Stomach (tissue), 4 donors: Measurements from ENCODE around the gene HDHD5.

Experiments used
- CTCF ChIP-seq, 7 experiments: fragments of 450-650 bp in 4 of 7; fragments of 200-600 bp in 3 of 7; sonication (generic) in 3 of 7; IDR thresholded peaks; one replicate each; pipeline ENCODE4 v1.5.1; 2016 to 2019; ENCODE audit warnings: antibody characterized with exemption in 7 of 7, control low read depth in 2 of 7, mild to moderate bottlenecking in 1 of 7
- EP300 ChIP-seq: sonication (generic); formaldehyde crosslinking; IDR thresholded peaks from one replicate; pipeline ENCODE4 v1.6.1; 2017; ENCODE audit warnings: antibody characterized with exemption
- POLR2A ChIP-seq, 4 donors: fragments of 450-650 bp; IDR thresholded peaks; one replicate each; pipeline ENCODE4 v1.6.1; 2016; ENCODE audit warnings: antibody characterized with exemption in 4 of 4, control low read depth in 2 of 4, mild to moderate bottlenecking in 1 of 4, moderate library complexity in 1 of 4

- TF ChIP-seq CTCF (IDR thresholded peaks at IDR 0.05) = no peak
- TF ChIP-seq EP300 = no peak
- no peak for TF ChIP-seq POLR2A (IDR thresholded peaks at IDR 0.05)
Measured at GRCh38 chr22:17143826-17144225, 15.3 kb downstream of the HDHD5 start.
